Panc1 (cell line): ENCODE results near the gene METTL1. TPM values are rescaled to one million over a fixed set of nuclear protein-coding genes. Genes with fewer than 3 reads are reported as not detected.

Experiments
- ATAC-seq: fragments of 200-7000 bp; cut with Tn5 transposase; 2 replicates; pipeline ENCODE4 v1.9.1; 2020; ENCODE audit warnings: mild to moderate bottlenecking, moderate library complexity
- BruUV-seq: library from RNA; stranded (reverse); fragments of 400-500 nt; replicated peaks from 2 replicates; lab custom pipeline; 2021; lab: Mats Ljungman, UMichigan
- CTCF ChIA-PET: fragments of 300-600 bp; sonication (Branson Sonifier 250); formaldehyde crosslinking; loops from one replicate; lab custom pipeline; 2022; ENCODE audit warnings: antibody characterized with exemption; lab: Charles Lee
- POLR2A ChIA-PET: fragments of 300-600 bp; sonication (Branson Sonifier 250); formaldehyde crosslinking; loops from one replicate; lab custom pipeline; 2022; ENCODE audit warnings: antibody characterized with exemption; lab: Charles Lee
- DNase-seq: peaks from one replicate; pipeline ENCODE4 v3.0.0-alpha.2; 2010; ENCODE audit warnings: low read depth, low spot score
- H3K27ac ChIP-seq: 2 replicates; pipeline ENCODE4 v1.5.1; 2011; ENCODE audit warnings: mild to moderate bottlenecking, low read length, inconsistent platforms
- H3K27me3 ChIP-seq: fragments of 200-500 bp; sonication (Bioruptor generic); 2 replicates; pipeline ENCODE4 v1.6.0; 2014; ENCODE audit warnings: low read length, inconsistent platforms; ENCODE audit not compliant: control insufficient read depth, insufficient read depth
- H3K36me3 ChIP-seq: fragments of 200-500 bp; sonication (Bioruptor generic); 2 replicates; pipeline ENCODE4 v1.5.1; 2014; ENCODE audit warnings: inconsistent platforms, mild to moderate bottlenecking, low read length, moderate library complexity; ENCODE audit not compliant: control insufficient read depth, insufficient read depth
- H3K4me1 ChIP-seq: 2 replicates; pipeline ENCODE4 v1.5.1; 2011; ENCODE audit warnings: inconsistent platforms, mild to moderate bottlenecking, low read length, moderate library complexity; ENCODE audit not compliant: control insufficient read depth, insufficient read depth
- H3K4me3 ChIP-seq, 2 experiments: 2 replicates each; pipeline ENCODE4 v1.5.1; 2011 to 2012; ENCODE audit warnings: low read depth in 2 of 2, low read length in 2 of 2, mild to moderate bottlenecking in 2 of 2, inconsistent platforms in 1 of 2, moderate library complexity in 1 of 2
- H3K9me3 ChIP-seq: fragments of 200-500 bp; sonication (Bioruptor generic); 2 replicates; pipeline ENCODE4 v1.5.1; 2014; ENCODE audit warnings: low read depth, mild to moderate bottlenecking, inconsistent platforms, low read length, moderate library complexity; ENCODE audit not compliant: control insufficient read depth, insufficient read depth
- CTCF ChIP-seq: fragments of 450-650 bp; IDR thresholded peaks from 2 replicates; pipeline ENCODE4 v1.5.1; 2017; ENCODE audit warnings: mild to moderate bottlenecking
- POLR2AphosphoS5 ChIP-seq: IDR thresholded peaks from 2 replicates; pipeline ENCODE4 v1.6.1; 2012; ENCODE audit warnings: mild to moderate bottlenecking, low read depth, low read length, moderate library complexity
- REST ChIP-seq, 2 experiments: IDR thresholded peaks; 2 replicates each; pipeline ENCODE4 v1.6.1; 2011 to 2012; ENCODE audit warnings: low read depth in 2 of 2, control low read depth in 1 of 2, low read length in 1 of 2, mild to moderate bottlenecking in 1 of 2, moderate library complexity in 1 of 2; ENCODE audit not compliant: insufficient read depth in 1 of 2
- SIN3A ChIP-seq: IDR thresholded peaks from 2 replicates; pipeline ENCODE4 v1.6.1; 2012; ENCODE audit warnings: low read depth, mild to moderate bottlenecking, low read length, moderate library complexity, borderline replicate concordance; ENCODE audit not compliant: insufficient read depth
- TCF7L2 ChIP-seq: IDR thresholded peaks from 2 replicates; pipeline ENCODE4 v1.6.1; 2011; ENCODE audit warnings: mild to moderate bottlenecking, low read depth, low read length, inconsistent platforms
- in situ Hi-C: cut with HindIII; loops from 2 replicates; pipeline ENCODE4 v1.10.0; 2016; ENCODE audit warnings: low sequenced_read_pairs, low pct_unique_long_range_greater_than_20kb
- intact Hi-C: fragments of 100-400 bp; cut with micrococcal nuclease; formaldehyde crosslinking; loops from one replicate; pipeline ENCODE4 v1.10.0; 2022; ENCODE audit not compliant: unreplicated experiment
- total RNA-seq: library from RNA; stranded (reverse); gene quantifications from one replicate; pipeline ENCODE4 v1.2.1, GENCODE V29; 2021; ENCODE audit not compliant: unreplicated experiment

METTL1 gene
- total RNA-seq, 1 experiment from 2014 or later = 46.5 TPM

GRCh38 chr12:57783466-57783801 is 11.5 kb upstream of the METTL1 start:
- no TSS peak for BruUV-seq
- Histone ChIP-seq H3K4me3 (peak overlapping the region; percentile 76 to 83), H3K27me3 (no peaks in the 10 kb centered on the region), H3K4me1 (peaks cover 4% of the 10 kb centered on the region), H3K36me3 (no peaks in the 10 kb centered on the region; the same call in none of the 2 replicates), H3K9me3 (no peaks in the 10 kb centered on the region), H3K27ac (peak overlapping the region; percentile 84)
- no peak for DNase-seq
- in situ Hi-C loops (no loop called here), intact Hi-C loops (no loop called here)
- CTCF ChIA-PET = interaction anchor here (0.6 to 1.0 kb wide), 5 partner anchors 10 to 61 kb away, joined by 3 to 6 read pairs (median 3); partner anchors contain the start of gene CYP27B1
- ATAC-seq = no peak
- POLR2A ChIA-PET = no interaction called here
- TF ChIP-seq SIN3A = no peak

- Histone ChIP-seq H3K27ac (peak within 1 kb of the TSS; percentile 84), H3K4me1 (peaks cover 4% of the 10 kb centered on the region), H3K36me3 (no peaks in the 10 kb centered on the region; the same call in none of the 2 replicates), H3K4me3 (peak within 1 kb of the TSS; percentile 76 to 83), H3K9me3 (no peaks in the 10 kb centered on the region), H3K27me3 (no peaks in the 10 kb centered on the region)
- ATAC-seq (peak; percentile 97), DNase-seq (peak; percentile 81)
- in situ Hi-C loops = no loop called here
- ChIA-PET POLR2A (no interaction called here), CTCF (interaction anchor here (0.6 to 1.0 kb wide), 5 partner anchors 11 to 62 kb away, joined by 3 to 6 read pairs (median 3); partner anchors contain the start of gene CYP27B1)
- no TSS peak for BruUV-seq
- TF ChIP-seq TCF7L2 (peak; percentile 51; the same call in 1 of the 2 replicates), POLR2AphosphoS5 (peak; percentile 96), REST (IDR thresholded peaks at IDR 0.05; ENCODE audit: insufficient read depth in 1 of 2, low read depth in 2 of 2, low read length in 1 of 2) (peak in 1 of 2 experiments; percentile 38; a peak in 1 of 4 replicates), SIN3A (peak; percentile 92), CTCF (peak; percentile 94)
- intact Hi-C loops = no loop called here
Measured at GRCh38 chr12:57782608-57783465, 10.9 kb upstream of the METTL1 start, which contains the start of gene TSFM. Gene TSFM (plus strand): TSS chr12:57782787. CDS start chr12:57782802, 15 bp downstream.

GRCh38 chr12:57782243-57782607 is 10.3 kb upstream of the METTL1 start:
- H3K27ac ChIP-seq = no peak overlapping the region
- no peaks in the 10 kb centered on the region; the same call in none of the 2 replicates for H3K36me3 ChIP-seq
- peaks cover 4% of the 10 kb centered on the region for H3K4me1 ChIP-seq
- no peak for ATAC-seq
- intact Hi-C loops = no loop called here
- TF ChIP-seq SIN3A = no peak
- no peak for TF ChIP-seq REST (IDR thresholded peaks at IDR 0.05; ENCODE audit: insufficient read depth in 1 of 2, low read depth in 2 of 2, low read length in 1 of 2)
- TF ChIP-seq POLR2AphosphoS5 = no peak
- no peak for TF ChIP-seq TCF7L2
- no peak for TF ChIP-seq CTCF
- ChIA-PET CTCF (no interaction called here), POLR2A (no interaction called here)
- peak overlapping the region in 1 of 2 experiments; percentile 76; a peak in 2 of 4 replicates for H3K4me3 ChIP-seq
- H3K27me3 ChIP-seq = no peaks in the 10 kb centered on the region
- no peak for DNase-seq
- in situ Hi-C loops = no loop called here
- BruUV-seq = no TSS peak
- H3K9me3 ChIP-seq = no peaks in the 10 kb centered on the region
